Right lobe of liver (tissue), 4 donors: Measurements from ENCODE around the gene PCYT1B.

Source experiments
- CTCF ChIP-seq, 4 donors: fragments of 200-600 bp in 3 of 4; fragments of 450-650 bp in 1 of 4; IDR thresholded peaks; one replicate each; pipeline versions ENCODE4 v1.5.1 to v1.8.0; 2016 to 2022; ENCODE audit warnings: antibody characterized with exemption in 4 of 4, mild to moderate bottlenecking in 2 of 4
- POLR2A ChIP-seq: fragments of 450-650 bp; IDR thresholded peaks from one replicate; pipeline ENCODE4 v1.6.1; 2017; ENCODE audit warnings: antibody characterized with exemption, mild to moderate bottlenecking
- donor health status: DM: no; HTN: no; CAD: no.
- donor health status: DM: no; HTN: no; CAD: no.
- donor health status: DM: no; HTN: yes; CAD: no.

- TF ChIP-seq CTCF (IDR thresholded peaks at IDR 0.05) (no peak), POLR2A (no peak)
These were observed 133.7 kb downstream of the PCYT1B start for GRCh38 chrX:24513416-24513815.
